ENCODE results near the gene CLDN19. TPM values are rescaled to one million over a fixed set of nuclear protein-coding genes. Genes with fewer than 3 reads are reported as not detected.

CLDN19 gene, protein sequence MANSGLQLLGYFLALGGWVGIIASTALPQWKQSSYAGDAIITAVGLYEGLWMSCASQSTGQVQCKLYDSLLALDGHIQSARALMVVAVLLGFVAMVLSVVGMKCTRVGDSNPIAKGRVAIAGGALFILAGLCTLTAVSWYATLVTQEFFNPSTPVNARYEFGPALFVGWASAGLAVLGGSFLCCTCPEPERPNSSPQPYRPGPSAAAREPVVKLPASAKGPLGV
- total RNA-seq (not detected in 2 replicates), polyA plus RNA-seq (0.03 TPM in 1 of 2 replicates, not detected in the other), polyA minus RNA-seq (not detected in 2 replicates)
- total RNA-seq (2013): 0.02 TPM

DNA sequence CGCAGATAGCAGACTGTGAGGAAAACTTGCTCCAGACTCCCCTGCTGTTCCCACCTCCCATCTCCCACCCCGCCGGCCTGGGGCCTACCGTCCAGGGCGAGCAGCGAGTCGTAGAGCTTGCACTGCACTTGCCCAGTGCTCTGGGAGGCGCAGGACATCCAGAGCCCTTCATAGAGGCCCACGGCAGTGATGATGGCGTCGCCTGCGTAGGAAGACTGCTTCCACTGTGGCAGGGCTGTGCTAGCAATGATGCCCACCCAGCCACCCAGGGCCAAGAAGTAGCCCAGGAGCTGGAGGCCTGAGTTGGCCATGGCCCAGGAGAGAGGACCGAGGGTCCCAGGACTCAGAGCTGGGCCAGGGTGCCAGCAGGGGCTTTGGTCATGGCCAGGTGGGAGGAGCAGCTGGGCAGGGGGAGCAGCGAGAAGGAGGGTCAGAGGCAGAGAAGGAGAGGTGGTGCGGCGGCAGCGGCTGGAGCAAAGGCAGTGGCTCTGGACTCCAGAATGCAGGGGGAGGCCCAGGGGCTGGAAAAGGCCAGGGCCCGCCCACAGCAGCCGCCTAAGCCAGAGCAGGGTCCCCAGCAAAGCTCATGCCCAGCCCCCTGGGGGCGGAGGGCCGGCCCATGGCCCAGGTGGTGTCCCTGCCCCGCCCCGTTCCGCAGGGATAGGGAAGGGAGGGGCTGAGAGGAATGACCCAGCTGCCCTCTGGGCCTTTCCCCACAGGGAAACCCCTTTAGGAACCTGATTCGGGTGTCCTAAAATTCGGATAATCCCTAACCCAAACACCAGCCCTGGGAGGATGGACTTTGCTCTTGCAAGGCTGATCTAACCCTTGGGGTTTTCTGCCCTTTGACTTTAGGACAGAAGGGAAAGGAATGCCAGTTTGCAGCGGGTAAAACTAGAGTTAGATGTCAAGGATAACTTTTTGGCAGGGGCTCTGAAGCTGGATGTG, at the start of gene CLDN19:
CLDN19 (minus strand) TSS at position 484 of the 948 bp plus-strand sequence; CDS start at position 311, 173 bp downstream.
- Mint-ChIP-seq H3K27me3 (no peaks in the 10 kb centered on the region), H3K4me3 (no peak within 1 kb of the TSS), H3K27ac (no peak within 1 kb of the TSS), H3K9me3 (ENCODE audit: insufficient read depth) (no peaks in the 10 kb centered on the region), H3K4me1 (peaks cover 8% of the 10 kb centered on the region)
- DNase-seq (no peak), ATAC-seq (ENCODE audit: low read depth) (no peak)
- no peaks in the 10 kb centered on the region for H3K36me3 ChIP-seq (replicated peaks in 1 of 2; ENCODE audit: control extremely low read depth in 1 of 2, control insufficient read depth in 1 of 2, extremely low read depth in 1 of 2, insufficient read depth in 2 of 2, low read length in 1 of 2)
- H3K9me3 ChIP-seq (ENCODE audit: control extremely low read depth in 1 of 3, control insufficient read depth in 2 of 3, insufficient read depth in 1 of 3, low read length in 2 of 3): no peaks in the 10 kb centered on the region
- H3K79me2 ChIP-seq (ENCODE audit: control insufficient read depth, insufficient read depth, low read length): no peaks in the 10 kb centered on the region
- H3K4me1 ChIP-seq (ENCODE audit: control insufficient read depth in 2 of 2, insufficient read depth in 2 of 2, low read length in 2 of 2): peaks cover 10 to 16% of the 10 kb centered on the region in 2 donors
- TF ChIP-seq EZH2 (IDR thresholded peaks at IDR 0.05; ENCODE audit: borderline replicate concordance, insufficient read depth, low read depth, low read length, poor library complexity, severe bottlenecking): no peak
- TF ChIP-seq, protein P1, sequence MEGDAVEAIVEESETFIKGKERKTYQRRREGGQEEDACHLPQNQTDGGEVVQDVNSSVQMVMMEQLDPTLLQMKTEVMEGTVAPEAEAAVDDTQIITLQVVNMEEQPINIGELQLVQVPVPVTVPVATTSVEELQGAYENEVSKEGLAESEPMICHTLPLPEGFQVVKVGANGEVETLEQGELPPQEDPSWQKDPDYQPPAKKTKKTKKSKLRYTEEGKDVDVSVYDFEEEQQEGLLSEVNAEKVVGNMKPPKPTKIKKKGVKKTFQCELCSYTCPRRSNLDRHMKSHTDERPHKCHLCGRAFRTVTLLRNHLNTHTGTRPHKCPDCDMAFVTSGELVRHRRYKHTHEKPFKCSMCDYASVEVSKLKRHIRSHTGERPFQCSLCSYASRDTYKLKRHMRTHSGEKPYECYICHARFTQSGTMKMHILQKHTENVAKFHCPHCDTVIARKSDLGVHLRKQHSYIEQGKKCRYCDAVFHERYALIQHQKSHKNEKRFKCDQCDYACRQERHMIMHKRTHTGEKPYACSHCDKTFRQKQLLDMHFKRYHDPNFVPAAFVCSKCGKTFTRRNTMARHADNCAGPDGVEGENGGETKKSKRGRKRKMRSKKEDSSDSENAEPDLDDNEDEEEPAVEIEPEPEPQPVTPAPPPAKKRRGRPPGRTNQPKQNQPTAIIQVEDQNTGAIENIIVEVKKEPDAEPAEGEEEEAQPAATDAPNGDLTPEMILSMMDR (IDR thresholded peaks at IDR 0.05): no peak
- intact Hi-C loops (cut with micrococcal nuclease): no loop called here
- no peak within 1 kb of the TSS for H2AFZ ChIP-seq (ENCODE audit: insufficient read depth, low read depth, low read length, poor library complexity, severe bottlenecking)
- ChIA-PET POLR2A (no interaction called here), CTCF (no interaction called here)
- 95% methylated on average over 20 of the region's 27 CpGs for WGBS (ENCODE audit: insufficient coverage)
- no peak within 1 kb of the TSS for H3K4me3 ChIP-seq (ENCODE audit: control extremely low read depth in 1 of 5, extremely low read depth in 1 of 5, insufficient read depth in 1 of 5, low read depth in 2 of 5, low read length in 4 of 5)
- H3K9ac ChIP-seq (ENCODE audit: low read length): no peak within 1 kb of the TSS
- no peaks in the 10 kb centered on the region for H3K27me3 ChIP-seq (replicated peaks in 1 of 4; ENCODE audit: control extremely low read depth in 1 of 4, control insufficient read depth in 3 of 4, insufficient read depth in 4 of 4, low read length in 3 of 4)
- H3K4me2 ChIP-seq (replicated peaks; ENCODE audit: low read depth, low read length, poor library complexity, severe bottlenecking): no peak within 1 kb of the TSS
- H3K27ac ChIP-seq (ENCODE audit: low read length in 2 of 2): no peak within 1 kb of the TSS
- no peaks in the 10 kb centered on the region for H4K20me1 ChIP-seq (ENCODE audit: control insufficient read depth, insufficient read depth, low read length, poor library complexity, severe bottlenecking)

Data from B cell (primary cell).